Skeletal muscle cell (primary cell): ENCODE results near the gene CHSY3.

Experiments used
- DNase-seq: peaks from one replicate; pipeline ENCODE4 v3.0.0-alpha.2; 2010; ENCODE audit warnings: low read depth
- H3K4me3 ChIP-seq: 2 replicates; pipeline ENCODE4 v1.5.1; 2011; ENCODE audit warnings: low read depth, mild to moderate bottlenecking, control low read depth, low read length, moderate library complexity

Gene CHSY3

DNA sequence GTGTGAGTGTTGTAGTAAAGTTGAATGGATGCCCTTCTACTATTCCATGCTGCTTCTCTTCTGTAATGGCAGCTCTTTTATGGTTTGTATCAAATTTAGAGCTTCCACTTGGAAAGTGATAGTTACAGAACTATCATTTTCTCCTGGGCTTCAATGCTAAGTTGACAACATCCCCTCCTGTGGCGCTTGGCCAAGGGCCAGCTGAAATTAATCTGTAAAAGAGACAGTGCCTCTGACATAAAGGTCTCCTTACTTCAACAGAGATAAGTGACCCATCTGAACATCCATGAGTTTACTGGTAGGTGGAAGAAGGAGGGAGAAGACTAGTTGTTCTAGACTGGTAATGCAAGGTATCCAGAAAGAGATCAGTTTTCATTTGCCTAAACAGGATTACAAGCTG lies 39.7 kb downstream of the CHSY3 start:
- no peak overlapping the region for H3K4me3 ChIP-seq
- DNase-seq: no peak

DNA sequence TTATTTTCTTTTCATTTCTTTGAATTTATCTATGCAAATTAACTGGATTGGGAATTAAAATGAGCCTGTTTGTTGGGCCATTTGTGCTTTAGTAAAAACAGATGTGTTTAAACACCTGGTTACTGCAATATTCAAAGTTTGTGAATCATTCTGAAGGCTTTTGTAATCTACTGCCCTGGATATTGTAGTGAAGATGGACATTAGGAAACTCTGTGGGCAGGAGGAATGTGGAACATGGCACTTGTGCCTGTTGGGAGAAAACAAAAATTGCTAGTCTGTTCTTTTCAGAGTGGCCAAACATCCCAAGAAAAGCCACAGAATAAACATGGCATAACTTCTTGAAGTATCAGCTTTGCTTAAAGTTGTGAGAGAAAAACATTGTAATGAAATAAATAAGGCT lies 40.8 kb downstream of the CHSY3 start:
- H3K4me3 ChIP-seq: no peak overlapping the region
- peak; percentile 78 for DNase-seq

DNA sequence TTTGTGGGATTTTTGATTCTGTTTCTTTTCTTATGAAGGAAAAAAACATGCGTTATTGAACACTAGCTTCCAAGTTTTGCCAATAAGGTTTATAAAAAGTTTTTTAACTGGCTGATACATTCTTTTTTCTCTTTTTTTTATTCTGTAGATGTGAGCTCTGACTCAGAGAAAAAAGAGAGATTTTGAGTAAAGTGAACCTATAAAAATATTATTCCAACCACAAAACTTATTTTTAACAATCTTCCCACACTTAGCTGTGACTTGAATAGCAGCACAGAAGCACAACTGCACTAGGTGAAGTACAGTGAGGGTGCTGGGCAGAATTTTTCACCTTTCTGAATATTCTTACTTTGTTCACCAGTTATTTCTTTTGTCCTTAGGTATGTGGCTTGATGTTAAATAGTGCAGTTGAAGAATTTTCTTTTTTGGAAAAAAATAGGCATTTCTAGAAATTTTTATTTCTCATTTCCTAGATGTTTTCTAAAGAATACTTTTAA lies 41.6 kb downstream of the CHSY3 start:
- H3K4me3 ChIP-seq: no peak overlapping the region
- DNase-seq: no peak

DNA sequence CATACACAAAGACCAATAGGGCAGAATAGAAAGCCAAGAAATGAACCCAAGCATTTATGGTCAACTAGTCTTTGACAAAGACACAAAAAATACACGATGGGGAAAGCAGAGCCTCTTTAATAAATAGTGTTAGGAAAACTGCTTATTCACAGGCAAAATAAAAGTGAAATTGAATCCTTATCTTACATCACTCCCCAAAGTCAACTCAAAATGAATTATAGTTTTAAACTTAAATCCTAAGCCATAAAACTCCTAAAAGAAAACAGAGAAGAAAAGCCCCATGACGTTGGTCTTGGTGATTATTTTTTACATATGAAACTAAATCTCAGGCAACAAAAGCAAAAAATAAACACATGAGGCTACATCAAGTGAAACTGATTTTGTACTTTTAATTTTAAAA lies 46.8 kb downstream of the CHSY3 start:
- DNase-seq: no peak
- no peak overlapping the region for H3K4me3 ChIP-seq

DNA sequence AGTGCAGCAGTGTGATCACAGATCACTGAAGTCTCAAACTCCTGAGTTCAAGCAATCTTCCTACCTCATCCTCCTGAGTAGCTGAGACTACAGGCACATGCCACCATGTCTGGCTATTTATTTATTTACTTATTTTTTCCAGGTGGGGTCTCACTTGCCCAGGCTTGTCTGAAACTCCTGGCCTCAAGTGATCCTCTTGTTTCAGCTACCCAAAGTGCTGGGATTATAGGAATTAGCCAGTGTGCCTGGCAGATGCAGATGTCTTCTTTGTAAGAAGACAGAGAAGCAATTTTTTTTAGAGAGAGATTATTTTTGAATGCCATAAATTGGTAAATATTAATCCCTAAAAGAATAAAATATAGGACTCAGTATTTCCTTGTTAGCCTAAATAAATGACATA lies 54.3 kb downstream of the CHSY3 start:
- H3K4me3 ChIP-seq: no peak overlapping the region
- no peak for DNase-seq

DNA sequence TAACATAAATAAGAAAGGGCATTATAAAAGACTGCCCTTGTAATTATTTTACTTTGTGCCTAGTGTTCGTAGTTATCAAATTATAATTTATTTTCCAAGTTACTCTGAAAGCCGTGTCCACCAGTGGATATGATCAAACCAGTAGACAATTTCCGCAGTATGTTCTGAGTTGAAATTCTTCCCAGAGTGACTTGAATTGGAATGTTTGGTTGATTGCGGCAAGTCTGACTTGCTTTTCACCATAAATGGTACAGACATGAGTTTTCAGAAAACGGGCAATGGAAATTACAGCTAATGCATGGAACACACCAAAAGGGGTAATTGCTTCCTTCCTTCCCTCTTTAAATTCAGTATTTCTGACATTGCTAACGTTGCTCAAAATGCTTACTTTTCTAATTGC lies 56.6 kb downstream of the CHSY3 start:
- no peak for DNase-seq
- H3K4me3 ChIP-seq: no peak overlapping the region

DNA sequence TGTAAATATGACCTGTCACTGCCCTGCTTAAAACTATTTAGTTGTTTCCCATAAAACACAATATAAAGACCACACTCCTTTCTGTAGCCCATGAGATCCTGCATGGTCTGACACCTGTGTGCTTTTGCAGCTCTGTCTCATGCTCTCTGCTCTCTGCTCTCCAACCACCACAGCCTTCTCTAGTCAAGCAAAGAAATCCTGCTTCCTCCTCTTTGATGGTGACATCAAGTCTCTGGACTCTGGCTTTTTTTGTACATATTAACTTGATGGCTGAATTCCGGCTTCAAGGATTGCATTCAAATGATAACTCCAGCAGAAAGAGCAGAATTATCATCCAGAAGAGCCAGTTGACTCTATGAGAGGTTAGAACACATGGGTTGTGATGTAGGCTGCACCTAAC lies 58.2 kb downstream of the CHSY3 start:
- no peak overlapping the region for H3K4me3 ChIP-seq
- no peak for DNase-seq

DNA sequence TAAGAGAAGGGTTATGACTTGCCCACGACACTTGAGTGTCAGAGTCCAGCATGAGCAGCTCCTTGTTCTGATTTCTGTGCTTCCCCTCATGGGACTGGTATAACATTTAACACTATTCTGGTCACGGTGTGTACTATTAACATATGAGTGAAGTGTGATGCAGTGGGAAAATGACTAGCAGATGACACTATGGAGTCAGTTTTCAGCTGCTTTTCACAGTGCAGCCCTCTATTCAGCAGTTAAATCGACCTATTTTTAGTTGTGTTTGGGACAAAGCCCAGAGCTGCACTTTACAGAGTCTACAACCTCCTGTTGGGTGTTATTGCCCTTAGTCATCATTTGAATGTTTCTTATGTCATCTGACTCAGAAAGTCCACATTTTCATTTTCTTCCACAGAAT lies 59.1 kb downstream of the CHSY3 start:
- H3K4me3 ChIP-seq: no peak overlapping the region
- peak; percentile 96 for DNase-seq

DNA sequence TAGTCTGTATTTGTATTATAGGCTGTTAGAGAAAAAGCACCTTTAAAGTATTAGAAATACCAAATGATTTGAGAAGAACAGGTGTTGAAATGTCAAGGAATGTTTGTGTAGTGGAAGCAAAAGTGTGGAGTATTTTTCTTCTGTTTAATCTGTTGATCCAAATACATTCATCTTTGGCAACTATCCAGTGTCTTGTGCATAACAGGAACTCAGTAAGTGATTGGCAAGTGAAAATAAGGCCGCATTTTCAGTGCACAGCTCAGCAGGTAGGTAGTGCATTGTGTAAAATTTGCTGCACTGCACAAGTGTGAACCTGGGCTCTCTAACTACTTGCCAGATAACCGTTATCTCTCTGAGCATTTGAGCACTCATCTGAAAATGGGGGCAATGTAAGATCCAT lies 61.8 kb downstream of the CHSY3 start:
- DNase-seq: no peak
- no peak overlapping the region for H3K4me3 ChIP-seq

DNA sequence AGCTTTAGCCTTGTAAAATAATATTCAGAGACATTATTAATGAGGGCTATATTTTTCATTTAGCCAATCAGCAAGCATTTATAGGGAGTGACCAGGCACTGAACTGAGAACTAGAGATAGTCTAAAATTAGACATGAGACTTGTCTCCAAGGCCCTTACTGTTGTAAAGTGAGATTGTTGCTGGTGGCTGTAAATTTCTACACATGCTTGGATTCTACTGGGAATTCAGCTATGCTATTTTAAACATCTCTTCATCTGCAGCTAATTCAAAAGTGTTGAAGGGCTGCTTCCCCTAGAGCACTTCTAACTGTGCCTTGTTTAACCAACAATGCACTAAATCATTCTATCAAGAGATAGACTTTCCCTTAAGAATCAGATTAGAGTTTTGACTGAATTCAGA lies 67.4 kb downstream of the CHSY3 start:
- peak; percentile 48 for DNase-seq
- H3K4me3 ChIP-seq: no peak overlapping the region

DNA sequence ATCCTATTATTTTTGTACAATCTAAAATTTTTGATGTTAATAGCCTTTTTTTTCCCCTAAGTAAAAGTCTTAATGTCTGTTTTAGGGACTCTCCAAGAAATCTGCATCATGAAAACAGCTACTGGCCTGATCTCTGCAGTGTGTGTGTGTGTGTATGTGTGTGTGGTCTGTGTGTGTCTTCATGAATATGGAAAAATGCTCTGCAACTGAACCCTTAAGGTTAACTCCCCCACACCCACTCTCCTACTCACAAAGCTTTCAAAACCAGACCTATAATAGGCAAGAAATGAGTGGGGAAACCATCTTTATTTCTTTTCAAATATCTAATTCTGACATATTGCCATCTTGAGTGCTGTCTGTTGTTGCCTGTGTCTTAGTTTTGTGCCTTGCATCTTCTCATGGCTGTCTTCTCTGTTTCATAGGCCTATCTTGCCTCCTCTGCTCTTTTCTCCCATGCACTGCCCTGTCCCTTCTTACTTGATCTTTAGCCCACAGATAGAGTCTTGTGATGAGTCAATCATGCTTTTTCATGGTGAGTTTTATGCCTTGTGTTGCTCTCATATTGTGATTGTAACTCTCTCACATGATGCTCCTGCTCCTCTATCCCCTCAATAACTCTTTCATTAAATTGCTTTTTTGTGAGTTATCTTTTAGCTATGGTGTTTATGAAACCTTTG lies 68.3 kb downstream of the CHSY3 start:
- H3K4me3 ChIP-seq: no peak overlapping the region
- no peak for DNase-seq

DNA sequence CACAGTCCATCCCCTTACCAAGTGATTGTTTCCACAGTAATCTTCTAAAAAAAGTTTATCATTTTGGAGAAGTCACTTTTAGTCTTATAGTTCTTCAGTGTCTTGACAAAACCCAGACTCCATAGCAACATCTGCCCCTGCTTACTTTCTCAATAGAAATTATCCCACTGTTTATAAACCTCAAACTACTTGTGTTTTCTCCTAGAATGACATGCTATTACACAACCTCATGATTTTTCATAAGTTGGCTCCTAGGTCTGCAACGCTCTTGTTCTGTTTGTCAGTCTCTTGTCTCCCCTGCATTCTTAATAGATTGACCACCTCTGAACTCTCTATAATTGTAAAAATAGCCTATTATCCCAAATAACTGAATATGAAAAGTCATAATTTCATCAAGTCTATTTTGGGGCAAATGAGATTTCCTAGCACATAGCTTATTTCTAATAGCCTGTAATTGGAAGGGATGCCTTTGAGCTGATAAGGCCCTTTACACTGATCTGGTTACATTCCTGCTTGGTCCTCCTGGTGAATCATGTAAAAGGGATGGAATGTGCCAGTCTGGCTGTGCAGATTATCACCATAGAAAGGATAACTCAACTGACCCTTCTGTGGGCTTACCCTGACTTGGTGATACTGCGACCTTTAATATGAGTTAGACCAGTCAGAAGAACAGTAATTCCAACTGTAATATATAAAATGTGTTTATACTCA lies 69.6 kb downstream of the CHSY3 start:
- DNase-seq: peak; percentile 22

DNA sequence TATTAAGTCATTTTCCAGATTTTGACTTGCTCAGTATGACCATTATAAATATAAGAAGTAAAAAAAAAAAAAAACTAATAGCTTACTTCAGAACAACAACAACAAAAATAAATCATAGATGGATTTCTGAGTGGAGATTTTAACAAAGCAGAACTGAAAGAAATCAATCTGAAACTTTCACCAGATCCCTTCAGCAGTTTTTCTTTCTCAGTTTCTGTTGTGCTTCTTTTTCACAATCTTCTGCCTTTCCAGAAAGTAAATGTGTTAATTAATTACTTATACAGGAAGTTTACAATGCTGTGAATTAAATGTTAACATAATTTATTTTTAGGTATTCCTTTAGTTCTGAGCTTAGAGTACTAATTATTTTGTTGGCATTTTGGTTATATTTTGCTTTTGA lies 73.5 kb downstream of the CHSY3 start:
- no peak overlapping the region for H3K4me3 ChIP-seq
- DNase-seq: no peak

More for the DNA sequence above, 69.6 kb downstream of the CHSY3 start:
- H3K4me3 ChIP-seq: no peak overlapping the region

DNA sequence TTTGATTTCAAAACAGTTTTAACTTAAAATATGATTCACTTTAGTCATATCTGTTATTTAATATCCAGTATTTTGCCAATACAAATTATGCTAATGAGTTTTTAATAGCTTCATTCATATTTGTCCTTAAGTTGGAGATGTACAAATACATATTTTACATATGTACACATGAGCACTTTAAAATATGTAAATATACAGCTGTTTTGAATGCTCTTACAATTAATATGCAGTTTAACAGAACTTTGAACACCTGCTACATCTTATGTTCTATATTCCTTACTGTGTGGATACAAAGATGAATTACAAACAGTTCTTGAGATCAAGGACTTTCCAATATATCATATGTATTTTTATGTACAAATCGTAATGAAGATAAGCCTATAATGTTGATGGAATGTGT lies 74.0 kb downstream of the CHSY3 start:
- no peak for DNase-seq
- no peak overlapping the region for H3K4me3 ChIP-seq

DNA sequence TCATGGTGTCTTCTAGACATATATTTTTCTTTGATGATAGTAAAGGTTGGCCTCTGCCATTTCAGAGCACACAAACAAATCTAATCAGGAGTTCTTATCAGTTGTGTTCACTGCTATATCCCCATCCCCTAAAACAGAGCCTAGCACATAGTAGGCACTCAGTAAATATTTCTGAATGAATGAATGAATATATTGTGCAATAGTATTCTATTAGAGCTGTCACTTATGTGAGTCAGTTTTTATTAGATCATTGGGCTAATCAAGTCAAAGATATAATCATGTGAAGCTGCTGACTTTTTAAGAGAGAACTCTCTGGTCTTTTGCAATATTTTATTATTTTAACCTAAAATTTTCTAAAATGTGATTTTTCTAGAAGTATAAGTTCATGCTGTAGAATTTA lies 84.2 kb downstream of the CHSY3 start:
- H3K4me3 ChIP-seq: no peak overlapping the region
- DNase-seq: no peak

DNA sequence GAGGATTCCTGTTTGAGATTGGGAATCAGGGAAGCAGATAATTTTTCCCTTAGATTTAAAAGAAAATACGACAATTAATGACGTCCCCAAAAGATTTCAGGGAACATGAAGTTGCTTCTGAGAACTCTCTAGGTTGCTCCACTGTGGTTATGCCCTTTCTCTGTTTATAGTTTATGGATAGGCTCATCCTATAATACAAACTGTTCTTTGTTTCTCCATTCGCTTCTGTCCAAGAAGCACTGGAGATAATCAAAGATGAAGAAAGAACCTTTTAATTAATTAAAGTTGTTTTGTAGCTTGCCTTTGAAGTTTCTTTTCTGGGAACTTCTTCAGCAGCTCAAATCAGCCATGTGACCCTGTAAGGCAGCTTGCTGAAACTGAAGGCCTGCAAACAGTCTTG lies 87.5 kb downstream of the CHSY3 start:
- no peak for DNase-seq
- H3K4me3 ChIP-seq: no peak overlapping the region

DNA sequence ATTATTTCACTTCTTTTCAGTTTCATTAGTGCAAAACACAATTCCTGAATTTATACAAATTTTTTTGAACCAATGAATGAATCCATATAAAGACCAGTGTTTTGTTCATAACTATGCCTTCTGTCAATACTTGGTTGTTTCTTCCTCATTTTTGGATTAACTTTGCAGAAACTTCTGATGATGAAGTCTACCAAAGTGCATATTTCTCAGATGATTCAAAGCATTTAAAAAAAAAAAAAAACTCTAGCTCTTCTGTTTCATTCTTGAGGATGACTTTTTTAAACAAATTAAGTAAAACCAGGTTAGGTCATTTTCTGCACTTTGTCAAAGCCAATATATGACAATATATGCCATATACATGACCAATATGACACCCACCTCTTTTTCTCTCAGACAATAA lies 92.6 kb downstream of the CHSY3 start:
- no peak overlapping the region for H3K4me3 ChIP-seq
- peak; percentile 31 for DNase-seq

DNA sequence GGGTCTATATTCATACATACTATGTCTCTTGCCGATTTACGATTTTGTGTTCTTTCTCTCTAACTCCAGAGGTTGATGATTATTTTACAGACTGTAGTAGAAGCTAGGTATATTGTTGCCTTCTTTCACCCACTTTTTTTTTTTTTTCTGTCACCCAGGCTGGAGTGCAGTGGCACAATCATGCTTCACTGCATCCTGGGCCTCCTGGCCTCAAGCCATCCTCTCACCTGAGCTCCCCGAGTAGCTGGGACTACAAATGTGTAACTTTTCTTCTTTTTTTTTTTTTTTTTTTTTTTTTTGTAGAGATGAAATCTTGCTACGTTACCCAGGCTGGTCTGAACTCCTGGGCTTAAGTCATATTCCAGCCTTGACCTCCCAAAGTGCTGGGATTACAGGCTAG lies 96.2 kb downstream of the CHSY3 start:
- no peak for DNase-seq
- no peak overlapping the region for H3K4me3 ChIP-seq

DNA sequence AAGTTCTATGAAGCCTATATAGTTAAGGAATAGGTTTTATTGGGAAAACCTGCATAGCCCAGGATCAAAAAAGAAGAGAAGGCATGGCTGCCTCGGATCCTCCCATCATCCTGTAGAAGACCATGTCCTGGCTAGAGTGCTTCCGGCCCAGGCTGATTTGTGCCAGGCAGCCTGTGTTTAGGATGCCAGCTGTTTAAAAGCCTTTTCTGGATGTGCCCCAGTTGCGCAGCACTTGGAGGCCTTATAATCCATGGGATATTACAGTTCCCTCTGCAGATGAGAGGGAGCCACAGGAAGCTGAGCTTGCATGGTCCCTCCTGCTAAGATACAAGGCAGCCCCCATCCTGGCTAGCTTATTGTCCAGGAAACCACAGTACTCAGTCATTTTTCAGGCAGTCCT lies 97.9 kb downstream of the CHSY3 start:
- H3K4me3 ChIP-seq: no peak overlapping the region
- DNase-seq: no peak

DNA sequence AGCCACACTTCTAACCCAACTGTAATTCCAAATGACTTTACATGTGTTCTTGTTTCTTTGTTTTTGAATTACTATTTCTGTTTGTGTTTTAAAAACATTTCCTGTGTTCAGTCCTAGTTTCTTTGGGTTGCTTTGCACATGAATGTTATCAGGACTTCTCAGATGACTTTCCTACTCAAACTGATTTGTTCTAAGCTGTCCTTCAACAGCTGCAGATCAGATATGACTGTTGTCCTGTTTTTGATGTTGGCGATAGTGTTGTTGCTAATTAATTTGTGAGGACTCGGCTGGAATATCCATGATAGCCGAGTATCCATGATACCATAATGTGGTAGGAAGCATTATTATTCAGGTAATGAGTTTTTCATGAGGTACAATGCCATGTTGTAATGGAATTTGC lies 98.6 kb downstream of the CHSY3 start:
- DNase-seq: no peak

DNA sequence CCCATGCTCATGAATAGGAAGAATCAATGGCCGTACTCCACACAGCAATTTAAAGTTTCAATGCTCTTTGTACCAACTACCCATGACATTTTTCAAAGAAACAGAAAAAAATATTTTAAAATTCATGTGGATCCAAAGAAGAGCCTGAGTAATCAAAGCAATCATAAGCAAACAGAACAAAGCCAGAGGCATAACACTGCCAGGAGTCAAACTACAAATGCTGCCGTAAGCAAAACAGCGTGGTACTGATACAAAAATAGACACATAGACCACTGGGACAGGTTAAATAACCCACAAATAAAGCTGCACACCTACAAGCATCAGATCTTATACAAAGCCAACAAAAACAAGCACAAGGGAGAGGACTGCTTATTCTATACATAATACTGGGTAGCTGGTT lies 107.7 kb downstream of the CHSY3 start:
- H3K4me3 ChIP-seq: no peak overlapping the region
- DNase-seq: no peak

More for the DNA sequence above, 98.6 kb downstream of the CHSY3 start:
- no peak overlapping the region for H3K4me3 ChIP-seq
